HG02943 (cell line): ENCODE results near the gene FFAR3.
"Not testable (repeated sequence)": the region's sequence is repeated elsewhere in the genome, so short reads cannot be mapped to it uniquely, and the experiment has no call there.

Source experiments
- ATAC-seq: cut with Tn5 transposase; IDR thresholded peaks from one replicate; pipeline ENCODE4 v1.9.1; 2021; ENCODE audit warnings: mild to moderate bottlenecking, low read depth, moderate library complexity; ENCODE audit not compliant: unreplicated experiment

FFAR3 gene

GRCh38 chr19:35398570-35398969, 40.3 kb downstream of the FFAR3 start:
- no peak for ATAC-seq

GRCh38 chr19:35399231-35399630, 41.0 kb downstream of the FFAR3 start:
- no peak for ATAC-seq

- no peak for ATAC-seq
These were observed 41.9 kb downstream of the FFAR3 start for GRCh38 chr19:35399948-35400772.

- ATAC-seq: no peak
These were observed 42.5 kb downstream of the FFAR3 start for GRCh38 chr19:35400773-35401100.

- not testable (repeated sequence) for ATAC-seq
These were observed 43.2 kb downstream of the FFAR3 start for GRCh38 chr19:35401416-35401815.

DNA sequence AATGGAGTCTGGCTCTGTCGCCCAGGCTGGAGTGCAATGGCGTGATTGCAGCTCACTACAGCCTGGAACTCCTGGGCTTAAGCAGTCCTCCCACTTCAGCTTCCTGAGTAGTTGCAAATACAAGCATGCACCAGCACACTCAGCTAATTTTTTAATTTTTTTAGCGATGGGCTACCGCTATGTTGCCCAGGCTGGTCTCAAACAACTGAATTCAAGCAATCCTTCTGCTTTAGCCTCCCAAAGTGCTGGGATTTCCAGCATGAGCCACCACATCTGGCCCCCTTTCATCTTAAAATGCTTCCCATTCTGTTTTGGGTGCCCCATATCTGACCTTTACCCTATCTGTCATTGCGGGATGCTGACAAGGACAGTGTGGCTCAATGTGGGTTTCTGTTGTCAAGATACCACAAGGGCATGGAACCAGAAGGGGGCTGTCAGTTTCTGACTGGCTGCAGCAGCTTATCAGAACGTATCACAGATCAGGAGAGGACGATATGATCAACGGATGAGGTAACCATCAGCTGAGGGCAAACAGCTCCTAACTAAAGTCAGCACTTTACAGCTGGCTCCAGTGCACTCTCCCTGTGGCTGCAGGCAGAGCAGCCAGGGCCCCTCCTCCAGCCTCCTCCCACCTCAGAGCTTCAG, 45.0 kb downstream of the FFAR3 start:
- no peak for ATAC-seq

- no peak for ATAC-seq
These were observed 46.8 kb downstream of the FFAR3 start for GRCh38 chr19:35404879-35405622.

DNA sequence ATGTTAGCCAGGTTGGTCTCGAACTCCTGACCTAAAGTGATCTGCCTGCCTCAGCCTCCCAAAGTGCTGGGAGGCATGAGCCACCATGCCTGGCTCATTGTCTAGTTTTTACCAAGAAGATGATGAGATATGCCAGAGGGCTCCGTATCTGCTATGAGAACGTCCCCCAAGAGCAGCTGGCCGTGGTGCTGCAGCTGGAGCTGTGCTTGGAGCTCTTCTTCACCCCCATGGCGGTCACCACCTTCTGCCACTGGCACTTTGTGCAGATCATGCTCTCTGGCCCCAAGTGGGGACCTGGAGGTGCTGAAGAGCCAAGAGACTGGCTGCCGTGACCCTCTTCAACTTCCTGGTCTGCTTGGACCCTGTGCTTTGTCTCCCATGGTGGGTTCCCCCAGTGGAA, 49.4 kb downstream of the FFAR3 start:
- ATAC-seq: no peak

- ATAC-seq: no peak
These were observed 50.3 kb downstream of the FFAR3 start for GRCh38 chr19:35408284-35409171.

DNA sequence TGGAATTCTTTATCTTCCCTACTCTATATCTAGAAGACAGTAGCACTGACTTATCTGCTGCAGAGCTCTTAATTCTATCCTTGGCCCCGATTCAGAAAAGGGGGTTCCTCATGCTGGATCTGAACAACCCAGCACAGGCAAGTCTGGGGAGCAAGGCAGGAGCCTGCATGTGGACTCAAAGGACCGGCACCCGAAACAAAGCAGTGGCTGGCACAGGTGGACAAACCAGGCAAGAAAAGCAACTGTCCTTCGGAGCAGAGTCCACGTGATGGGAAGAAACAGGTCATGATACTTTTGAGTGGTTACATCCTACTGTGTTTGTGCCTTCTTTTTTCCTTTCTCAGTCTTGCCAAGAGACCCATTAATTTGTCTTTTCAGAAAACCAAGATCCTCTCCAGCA, 50.9 kb downstream of the FFAR3 start:
- ATAC-seq: no peak
